HEK293T (cell line): ENCODE results near the gene COX10.

Source experiments
- HDGF ChIP-seq: fragments of 450-650 bp; IDR thresholded peaks from 2 replicates; pipeline ENCODE4 v1.6.1; 2017; ENCODE audit warnings: antibody characterized with exemption, borderline replicate concordance
- SUZ12 ChIP-seq: fragments of 450-650 bp; IDR thresholded peaks from 2 replicates; pipeline ENCODE4 v1.6.1; 2016; ENCODE audit warnings: mild to moderate bottlenecking

GRCh38 chr17:14211246-14211645 is 141.9 kb downstream of the COX10 start:
- no peak for TF ChIP-seq SUZ12
- no peak for TF ChIP-seq HDGF
